ENCODE measurements around the gene ABCF1. TPM values are rescaled to one million over a fixed set of nuclear protein-coding genes. Genes with fewer than 3 reads are reported as not detected.
A peak's percentile ranks its signal among the peaks of the same experiment; 100 is the strongest.

ABCF1 gene
- total RNA-seq, 1 donor from 2014 or later, result 29.5 TPM

- intact Hi-C loops (cut with DNase I), result loop anchor here (10.0 kb wide), 1 partner anchor 71 kb away; the partner anchor contains the start of gene PPP1R18
- H3K36me3 ChIP-seq, result peaks cover 0 to 18% of the 10 kb centered on the region in 2 donors
- no peaks in the 10 kb centered on the region for H3K27me3 ChIP-seq
- peak overlapping the region; percentile 99 for H3K27ac ChIP-seq
- H3K4me3 ChIP-seq, result no peak overlapping the region
- no peak for DNase-seq (ENCODE audit: extremely low spot score in 2 of 2)
- H3K4me1 ChIP-seq, result peaks cover 63% of the 10 kb centered on the region
- TF ChIP-seq CTCF (IDR thresholded peaks at IDR 0.05), result no peak
- no peak for TF ChIP-seq POLR2A (IDR thresholded peaks at IDR 0.05)
- TF ChIP-seq POLR2AphosphoS5 (IDR thresholded peaks at IDR 0.05; ENCODE audit: insufficient read depth in 1 of 2, low read depth in 1 of 2), result no peak
- H3K9me3 ChIP-seq, result no peaks in the 10 kb centered on the region
These were observed 42.2 kb downstream of the ABCF1 start for GRCh38 chr6:30613251-30614043.

GRCh38 chr6:30614044-30614842 is 43.0 kb downstream of the ABCF1 start:
- Histone ChIP-seq H3K27ac (peak overlapping the region; percentile 99), H3K27me3 (no peaks in the 10 kb centered on the region), H3K4me3 (peak overlapping the region; percentile 73 to 94), H3K36me3 (peaks cover 0 to 10% of the 10 kb centered on the region in 2 donors), H3K4me1 (peaks cover 66% of the 10 kb centered on the region), H3K9me3 (no peaks in the 10 kb centered on the region)
- no peak for DNase-seq (ENCODE audit: extremely low spot score in 2 of 2)
- TF ChIP-seq CTCF (IDR thresholded peaks at IDR 0.05) (no peak), POLR2A (IDR thresholded peaks at IDR 0.05) (no peak), POLR2AphosphoS5 (IDR thresholded peaks at IDR 0.05; ENCODE audit: insufficient read depth in 1 of 2, low read depth in 1 of 2) (no peak)
- intact Hi-C loops (cut with DNase I), result loop anchor here (10.0 kb wide), 1 partner anchor 71 kb away; the partner anchor contains the start of gene PPP1R18

- intact Hi-C loops (cut with DNase I), result loop anchor here (10.0 kb wide), 1 partner anchor 70 kb away; the partner anchor contains the start of gene PPP1R18
- Histone ChIP-seq H3K27ac (peak overlapping the region; percentile 99), H3K4me1 (peaks cover 61% of the 10 kb centered on the region), H3K9me3 (no peaks in the 10 kb centered on the region), H3K4me3 (peak overlapping the region; percentile 73 to 94), H3K27me3 (no peaks in the 10 kb centered on the region), H3K36me3 (peaks cover 0 to 13% of the 10 kb centered on the region in 2 donors)
- TF ChIP-seq POLR2AphosphoS5 (IDR thresholded peaks at IDR 0.05; ENCODE audit: insufficient read depth in 1 of 2, low read depth in 1 of 2) (peak; percentile 49 to 100), CTCF (IDR thresholded peaks at IDR 0.05) (no peak), POLR2A (IDR thresholded peaks at IDR 0.05) (peak; percentile 91 to 92)
- DNase-seq (ENCODE audit: extremely low spot score in 2 of 2), result peak in 1 of 2 donors; percentile 95
These were observed 43.6 kb downstream of the ABCF1 start for GRCh38 chr6:30614843-30615218.

GRCh38 chr6:30615219-30615957 is 44.1 kb downstream of the ABCF1 start:
- Histone ChIP-seq H3K4me3 (peak overlapping the region; percentile 73 to 94), H3K36me3 (peaks cover 0 to 18% of the 10 kb centered on the region in 2 donors)
- intact Hi-C loops (cut with DNase I), result loop anchor here (10.0 kb wide), 1 partner anchor 69 kb away; the partner anchor contains the start of gene PPP1R18

More at GRCh38 chr6:30615219-30615957, 44.1 kb downstream of the ABCF1 start:
- Histone ChIP-seq H3K27ac (peak overlapping the region; percentile 99), H3K27me3 (no peaks in the 10 kb centered on the region), H3K4me1 (peaks cover 55% of the 10 kb centered on the region), H3K9me3 (no peaks in the 10 kb centered on the region)
- TF ChIP-seq CTCF (IDR thresholded peaks at IDR 0.05), result no peak
- TF ChIP-seq POLR2AphosphoS5 (IDR thresholded peaks at IDR 0.05; ENCODE audit: insufficient read depth in 1 of 2, low read depth in 1 of 2), result peak in 1 of 2 donors; percentile 52
- DNase-seq (ENCODE audit: extremely low spot score in 2 of 2), result no peak

All from vagina (tissue), 2 donors.